HEK293 (cell line): ENCODE measurements around the gene MORN1.

Source experiments
- CTCF ChIA-PET: fragments of 350-600 bp; formaldehyde crosslinking; extraction: SDS; loops from one replicate; lab custom pipeline; 2021; ENCODE audit warnings: antibody characterized with exemption; lab: Yijun Ruan, JAX
- POLR2A ChIA-PET: fragments of 300-600 bp; formaldehyde crosslinking; extraction: SDS; loops from one replicate; lab custom pipeline; 2020; ENCODE audit warnings: antibody characterized with exemption, inconsistent platforms; lab: Yijun Ruan, JAX
- H3K27ac ChIP-seq: fragments of 200-500 bp; sonication (Bioruptor generic); 2 replicates; pipeline ENCODE4 v1.5.1; 2014; ENCODE audit warnings: low read depth, low read length, control low read depth, inconsistent platforms; ENCODE audit errors: extremely low read depth
- H3K36me3 ChIP-seq, 2 experiments: fragments of 200-500 bp in 1 of 2; sonication (Bioruptor generic) in 1 of 2; 1 replicate in 1 of 2; 2 replicates in 1 of 2; pipeline ENCODE4 v1.5.1; 2014 to 2017; ENCODE audit warnings: inconsistent platforms in 2 of 2, low read length in 2 of 2; ENCODE audit not compliant: control insufficient read depth in 2 of 2, insufficient read depth in 1 of 2
- H3K4me1 ChIP-seq: fragments of 200-500 bp; sonication (Bioruptor generic); 2 replicates; pipeline ENCODE4 v1.5.1; 2014; ENCODE audit warnings: mild to moderate bottlenecking, low read length, inconsistent platforms; ENCODE audit not compliant: control insufficient read depth, insufficient read depth
- H3K4me3 ChIP-seq: 2 replicates; pipeline ENCODE4 v1.5.1; 2011; ENCODE audit warnings: low read depth, mild to moderate bottlenecking, control low read depth, low read length, moderate library complexity
- H3K9me3 ChIP-seq: fragments of 200-500 bp; sonication (Bioruptor generic); 2 replicates; pipeline ENCODE4 v1.5.1; 2014; ENCODE audit warnings: low read depth, low read length, inconsistent platforms; ENCODE audit not compliant: control insufficient read depth, insufficient read depth
- EGR2 ChIP-seq: fragments of 450-650 bp; formaldehyde crosslinking; IDR thresholded peaks from 2 replicates; pipeline ENCODE4 v1.5.1; 2016; ENCODE audit warnings: low read depth, missing biosample characterization, missing genetic modification characterization
- KLF1 ChIP-seq: fragments of 450-650 bp; formaldehyde crosslinking; IDR thresholded peaks from 2 replicates; pipeline ENCODE4 v1.5.1; 2016; ENCODE audit warnings: missing biosample characterization, missing genetic modification characterization
- MEIS1 ChIP-seq: sonication (generic); formaldehyde crosslinking; IDR thresholded peaks from 2 replicates; pipeline ENCODE4 v1.8.1; 2022; ENCODE audit warnings: missing genetic modification reagents, mild to moderate bottlenecking, borderline replicate concordance
- SCRT2 ChIP-seq: fragments of 450-650 bp; formaldehyde crosslinking; IDR thresholded peaks from 2 replicates; pipeline ENCODE4 v1.5.1; 2016; ENCODE audit warnings: missing biosample characterization, missing genetic modification characterization
- SETDB1 ChIP-seq: IDR thresholded peaks from one replicate; pipeline ENCODE4 v1.6.1; 2017; ENCODE audit warnings: mild to moderate bottlenecking, low read length, moderate library complexity, mixed read lengths; ENCODE audit not compliant: insufficient read length
- SP7 ChIP-seq: fragments of 450-650 bp; formaldehyde crosslinking; IDR thresholded peaks from 2 replicates; pipeline ENCODE4 v1.5.1; 2016; ENCODE audit warnings: missing biosample characterization, missing genetic modification characterization
- TRIM28 ChIP-seq: IDR thresholded peaks from 2 replicates; pipeline ENCODE4 v1.6.1; 2011; ENCODE audit warnings: low read length, control low read depth, borderline replicate concordance
- ZBTB10 ChIP-seq: fragments of 450-650 bp; formaldehyde crosslinking; IDR thresholded peaks from 2 replicates; pipeline ENCODE4 v1.5.1; 2016; ENCODE audit warnings: missing biosample characterization, missing genetic modification characterization
- ZBTB44 ChIP-seq: fragments of 450-650 bp; IDR thresholded peaks from 2 replicates; pipeline ENCODE4 v1.5.1; 2018; ENCODE audit warnings: missing biosample characterization, mild to moderate bottlenecking, missing genetic modification characterization
- ZNF175 ChIP-seq: fragments of 450-650 bp; formaldehyde crosslinking; IDR thresholded peaks from 2 replicates; pipeline ENCODE4 v1.5.1; 2016; ENCODE audit warnings: missing biosample characterization, missing genetic modification characterization
- ZNF248 ChIP-seq: fragments of 450-650 bp; formaldehyde crosslinking; IDR thresholded peaks from 2 replicates; pipeline ENCODE4 v1.5.1; 2017; ENCODE audit warnings: missing biosample characterization, missing genetic modification characterization
- ZNF26 ChIP-seq: fragments of 450-650 bp; formaldehyde crosslinking; IDR thresholded peaks from 2 replicates; pipeline ENCODE4 v1.5.1; 2016; ENCODE audit warnings: missing biosample characterization, missing genetic modification characterization
- ZNF350 ChIP-seq: fragments of 450-650 bp; formaldehyde crosslinking; IDR thresholded peaks from 2 replicates; pipeline ENCODE4 v1.5.0; 2017; ENCODE audit warnings: missing biosample characterization, mild to moderate bottlenecking, missing genetic modification characterization
- ZNF37A ChIP-seq: fragments of 450-650 bp; IDR thresholded peaks from 2 replicates; pipeline ENCODE4 v1.5.1; 2018; ENCODE audit warnings: missing biosample characterization, missing genetic modification characterization
- ZNF473 ChIP-seq: fragments of 450-650 bp; formaldehyde crosslinking; IDR thresholded peaks from 2 replicates; pipeline ENCODE4 v1.5.1; 2017; ENCODE audit warnings: missing biosample characterization, missing genetic modification characterization
- ZNF510 ChIP-seq: fragments of 450-650 bp; formaldehyde crosslinking; IDR thresholded peaks from 2 replicates; pipeline ENCODE4 v1.5.1; 2018; ENCODE audit warnings: mild to moderate bottlenecking, missing genetic modification characterization, missing biosample characterization; ENCODE audit not compliant: insufficient replicate concordance
- ZNF530 ChIP-seq: fragments of 450-650 bp; formaldehyde crosslinking; IDR thresholded peaks from 2 replicates; pipeline ENCODE4 v1.5.1; 2016; ENCODE audit warnings: low read depth, missing biosample characterization, missing genetic modification characterization
- ZNF555 ChIP-seq: fragments of 450-650 bp; formaldehyde crosslinking; conservative IDR thresholded peaks from 2 replicates; pipeline ENCODE4 v1.5.1; 2017; ENCODE audit warnings: missing biosample characterization, mild to moderate bottlenecking, missing genetic modification characterization, inconsistent platforms
- ZNF701 ChIP-seq: fragments of 450-650 bp; formaldehyde crosslinking; IDR thresholded peaks from 2 replicates; pipeline ENCODE4 v1.5.1; 2016; ENCODE audit warnings: missing biosample characterization, missing genetic modification characterization
- ZXDB ChIP-seq: fragments of 450-650 bp; formaldehyde crosslinking; IDR thresholded peaks from 2 replicates; pipeline ENCODE4 v1.5.1; 2016; ENCODE audit warnings: missing biosample characterization, missing genetic modification characterization

Gene MORN1

GRCh38 chr1:2377751-2378440, 13.5 kb downstream of the MORN1 start:
- Histone ChIP-seq H3K36me3 (peaks cover 0 to 4% of the 10 kb centered on the region in 2 experiments; a peak in 1 of 3 replicates), H3K27ac (no peak overlapping the region), H3K4me1 (no peaks in the 10 kb centered on the region), H3K9me3 (no peaks in the 10 kb centered on the region), H3K4me3 (no peak overlapping the region)
- TF ChIP-seq ZNF555 (tag by site-specific recombination) (no peak), ZXDB (no peak), ZBTB10 (tag by site-specific recombination) (no peak), ZNF350 (tag by site-specific recombination) (no peak), ZNF701 (no peak), ZNF37A (tag by site-specific recombination) (no peak), ZNF473 (no peak), SETDB1 (no peak), KLF1 (tag by site-specific recombination) (no peak), ZNF510 (no peak), ZNF26 (tag by site-specific recombination) (no peak), ZNF248 (tag by site-specific recombination) (no peak), TRIM28 (no peak), SP7 (tag by site-specific recombination) (no peak), ZNF175 (tag by site-specific recombination) (no peak), MEIS1 (CRISPR knock-in tag) (no peak), EGR2 (tag by site-specific recombination) (no peak)
- POLR2A ChIA-PET = interaction anchor here (1.4 kb wide), 1 partner anchor 14 kb away, joined by 4 read pairs; the partner anchor contains the start of genes MORN1 and RER1
- CTCF ChIA-PET = interaction anchor here (1.6 to 3.6 kb wide), 2 partner anchors 183 to 203 kb away, joined by 4 to 23 read pairs; partner anchors contain the start of gene FAAP20

GRCh38 chr1:2376931-2377672, 14.3 kb downstream of the MORN1 start:
- POLR2A ChIA-PET = no interaction called here
- H3K27ac ChIP-seq = no peak overlapping the region

More at GRCh38 chr1:2376931-2377672, 14.3 kb downstream of the MORN1 start:
- Histone ChIP-seq H3K4me1 (no peaks in the 10 kb centered on the region), H3K9me3 (no peaks in the 10 kb centered on the region), H3K36me3 (peaks cover 0 to 7% of the 10 kb centered on the region in 2 experiments; a peak in 1 of 3 replicates), H3K4me3 (no peak overlapping the region)
- TF ChIP-seq ZNF530 (no peak), ZBTB44 (tag by site-specific recombination) (no peak), SCRT2 (no peak), ZNF248 (tag by site-specific recombination) (no peak)
- CTCF ChIA-PET = interaction anchor here (1.6 to 3.6 kb wide), 2 partner anchors 182 to 202 kb away, joined by 4 to 23 read pairs; partner anchors contain the start of gene FAAP20
